Right lobe of liver (tissue), 6 donors: Measurements from ENCODE around the gene LYPD6B. TPM values are rescaled to one million over a fixed set of nuclear protein-coding genes. Genes with fewer than 3 reads are reported as not detected.

Experiments used
- ATAC-seq, 4 donors: fragments of 200-7000 bp; cut with Tn5 transposase; one replicate each; pipeline ENCODE4 v1.9.1; 2020; ENCODE audit warnings: mild to moderate bottlenecking in 4 of 4, moderate library complexity in 4 of 4
- DNase-seq, 3 donors: peaks; one replicate each; pipeline ENCODE4 v3.0.0-alpha.2; 2020
- H3K27ac ChIP-seq, 3 donors: fragments of 200-600 bp; one replicate each; pipeline ENCODE4 v1.8.0; 2022
- H3K27me3 ChIP-seq, 2 donors: fragments of 200-600 bp; one replicate each; pipeline ENCODE4 v1.8.0; 2022
- H3K36me3 ChIP-seq, 4 donors: fragments of 200-600 bp; sonication (generic) in 1 of 4; one replicate each; pipeline versions ENCODE4 v1.5.1 to v1.8.0; 2017 to 2022; ENCODE audit warnings: control low read depth in 1 of 4
- H3K4me1 ChIP-seq, 4 donors: fragments of 200-600 bp; sonication (generic) in 1 of 4; one replicate each; pipeline versions ENCODE4 v1.5.1 to v1.8.0; 2017 to 2022; ENCODE audit warnings: control low read depth in 1 of 4
- H3K4me3 ChIP-seq, 3 donors: fragments of 200-600 bp; one replicate each; pipeline ENCODE4 v1.8.0; 2022
- H3K9me3 ChIP-seq, 4 donors: fragments of 200-600 bp; sonication (generic) in 1 of 4; one replicate each; pipeline versions ENCODE4 v1.5.1 to v1.8.0; 2017 to 2022; ENCODE audit warnings: control low read depth in 1 of 4
- POLR2A ChIP-seq: fragments of 450-650 bp; IDR thresholded peaks from one replicate; pipeline ENCODE4 v1.6.1; 2017; ENCODE audit warnings: antibody characterized with exemption, mild to moderate bottlenecking
- WGBS: methylation state at CpG from one replicate; pipeline ENCODE4 v1.1.6; 2018; ENCODE audit warnings: low coverage, low lambda C conversion rate; ENCODE audit not compliant: insufficient coverage; ENCODE audit errors: missing lambda C conversion rate; 5-methylcytosine and 5-hydroxymethylcytosine counted together
- intact Hi-C, 2 donors: fragments of 100-400 bp; cut with DNase I; formaldehyde crosslinking; loops; one replicate each; pipeline versions ENCODE4 v1.11.2 to v1.14.1; 2022
- total RNA-seq, 6 experiments: library from RNA; depleted of rRNA in 2 of 6; stranded (reverse); fragments of >200 nt in 2 of 6; fragmentation: NEBNext Ultra II Directional in 3 of 6; extraction: Animal tissue kit (Norgen Biotek cat#: 25700) in 3 of 6; gene quantifications; one replicate each; pipeline versions ENCODE4 v1.1.0 to v1.2.4, GENCODE V29; 2016 to 2023
- TF ChIP-seq, protein P1 (sequence below), 4 donors: fragments of 200-600 bp in 3 of 4; fragments of 450-650 bp in 1 of 4; IDR thresholded peaks; one replicate each; pipeline versions ENCODE4 v1.5.1 to v1.8.0; 2016 to 2022; ENCODE audit warnings: antibody characterized with exemption in 4 of 4, mild to moderate bottlenecking in 2 of 4
- donor health status: DM: no; HTN: yes; CAD: no.
- donor health status: DM: no; HTN: no; CAD: no.
- donor health status: DM: no; HTN: no; CAD: no.
- donor health status: DM: no; HTN: yes; CAD: no.
- donor health status: DM: no; HTN: yes; CAD: no.

Gene LYPD6B
- total RNA-seq, 6 experiments from 2014 or later = 0.30 to 0.31 TPM; not detected in 4

DNA sequence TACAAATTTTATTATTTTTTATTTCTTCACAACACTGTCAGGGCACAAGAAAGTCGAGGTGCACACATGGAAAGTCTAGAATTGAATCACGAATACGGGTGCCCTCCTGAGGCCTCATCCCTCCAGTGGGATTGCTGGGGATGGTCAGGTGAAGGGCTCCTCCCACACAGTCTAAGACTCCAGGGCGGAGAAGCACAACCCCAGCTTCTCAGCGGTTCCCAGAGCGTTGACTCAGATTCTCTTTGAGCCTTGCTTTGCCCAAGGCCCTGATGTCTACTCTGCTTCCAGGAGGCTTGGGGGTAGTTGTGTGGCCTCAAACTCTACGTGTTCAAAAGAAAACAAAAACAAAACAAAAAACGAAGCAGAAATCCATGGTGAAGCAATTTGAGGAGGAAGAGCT is 108.4 kb downstream of the LYPD6B start:
- DNase-seq = no peak
- H3K9me3 ChIP-seq = no peaks in the 10 kb centered on the region
- H3K4me1 ChIP-seq = no peaks in the 10 kb centered on the region
- no peaks in the 10 kb centered on the region for H3K27me3 ChIP-seq
- 48% methylated on average over 8 of the region's 8 CpGs for WGBS
- no peaks in the 10 kb centered on the region for H3K36me3 ChIP-seq
- no peak for TF ChIP-seq POLR2A
- TF ChIP-seq, protein P1, sequence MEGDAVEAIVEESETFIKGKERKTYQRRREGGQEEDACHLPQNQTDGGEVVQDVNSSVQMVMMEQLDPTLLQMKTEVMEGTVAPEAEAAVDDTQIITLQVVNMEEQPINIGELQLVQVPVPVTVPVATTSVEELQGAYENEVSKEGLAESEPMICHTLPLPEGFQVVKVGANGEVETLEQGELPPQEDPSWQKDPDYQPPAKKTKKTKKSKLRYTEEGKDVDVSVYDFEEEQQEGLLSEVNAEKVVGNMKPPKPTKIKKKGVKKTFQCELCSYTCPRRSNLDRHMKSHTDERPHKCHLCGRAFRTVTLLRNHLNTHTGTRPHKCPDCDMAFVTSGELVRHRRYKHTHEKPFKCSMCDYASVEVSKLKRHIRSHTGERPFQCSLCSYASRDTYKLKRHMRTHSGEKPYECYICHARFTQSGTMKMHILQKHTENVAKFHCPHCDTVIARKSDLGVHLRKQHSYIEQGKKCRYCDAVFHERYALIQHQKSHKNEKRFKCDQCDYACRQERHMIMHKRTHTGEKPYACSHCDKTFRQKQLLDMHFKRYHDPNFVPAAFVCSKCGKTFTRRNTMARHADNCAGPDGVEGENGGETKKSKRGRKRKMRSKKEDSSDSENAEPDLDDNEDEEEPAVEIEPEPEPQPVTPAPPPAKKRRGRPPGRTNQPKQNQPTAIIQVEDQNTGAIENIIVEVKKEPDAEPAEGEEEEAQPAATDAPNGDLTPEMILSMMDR (IDR thresholded peaks at IDR 0.05) = no peak
- intact Hi-C loops = no loop called here
- no peak overlapping the region for H3K4me3 ChIP-seq
- ATAC-seq = no peak
- H3K27ac ChIP-seq = no peak overlapping the region

DNA sequence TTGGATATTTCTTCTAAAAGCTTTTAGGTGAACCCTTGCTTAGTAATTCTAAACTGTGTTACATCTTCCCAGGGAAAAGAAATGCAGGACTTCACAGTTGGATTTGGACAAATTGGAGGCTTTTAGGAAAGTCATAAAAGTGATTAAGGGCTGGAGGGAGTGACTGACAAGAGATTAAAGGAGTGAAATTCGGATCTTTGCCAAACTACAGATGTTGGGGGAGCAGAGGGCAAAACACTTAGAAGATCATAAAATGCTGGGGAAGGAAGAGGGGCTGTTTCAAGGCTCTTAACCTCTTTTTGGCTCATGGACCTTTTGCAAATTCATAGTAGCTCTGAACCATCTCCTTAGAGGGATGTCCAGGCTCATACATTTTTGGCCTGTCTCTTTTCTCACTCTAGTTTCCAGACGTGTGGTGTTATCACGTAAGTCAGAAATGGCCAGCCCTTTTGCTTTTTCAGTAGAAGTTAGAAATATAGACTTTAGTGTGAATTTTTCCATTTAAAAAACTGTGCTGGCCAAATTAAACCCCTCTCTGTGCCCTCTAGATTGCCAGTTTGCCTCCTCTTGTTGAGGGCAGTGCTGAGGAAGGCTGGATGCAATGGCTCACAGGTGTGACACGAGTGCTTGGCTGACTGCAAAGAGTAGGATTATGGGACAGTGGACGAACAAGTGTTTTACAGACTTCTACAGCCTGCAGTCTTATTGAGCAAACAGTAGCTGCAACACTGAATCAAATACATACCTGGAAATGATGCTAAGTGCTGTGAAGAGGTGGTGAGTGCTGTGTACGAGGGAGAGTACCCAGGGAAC is 109.9 kb downstream of the LYPD6B start:
- no peak overlapping the region for H3K27ac ChIP-seq
- H3K9me3 ChIP-seq = no peaks in the 10 kb centered on the region
- no peaks in the 10 kb centered on the region for H3K27me3 ChIP-seq
- intact Hi-C loops = no loop called here
- no peaks in the 10 kb centered on the region for H3K36me3 ChIP-seq
- no peak overlapping the region for H3K4me3 ChIP-seq
- ATAC-seq (no peak), DNase-seq (no peak)
- H3K4me1 ChIP-seq = no peaks in the 10 kb centered on the region
- no peak for TF ChIP-seq POLR2A
- TF ChIP-seq, protein P1 (IDR thresholded peaks at IDR 0.05) = no peak
- WGBS = 45% methylated on average over 6 of the region's 6 CpGs

DNA sequence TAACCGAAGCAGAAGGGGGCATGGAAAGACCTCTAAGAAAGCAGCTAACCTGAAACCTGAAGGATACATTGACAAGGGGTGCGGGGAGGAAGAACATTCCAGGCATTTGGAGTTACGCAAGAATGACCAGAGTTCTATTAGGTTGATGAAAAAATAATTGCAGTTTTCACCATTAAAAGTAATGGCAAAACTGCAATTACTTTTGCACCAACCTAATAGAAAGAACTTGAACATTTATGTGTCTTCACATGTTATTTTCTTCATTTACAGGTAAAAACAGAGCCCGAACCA is 110.5 kb downstream of the LYPD6B start:
- WGBS = 68% methylated on average over 4 of the region's 4 CpGs
- intact Hi-C loops = no loop called here
- Histone ChIP-seq H3K27ac (no peak overlapping the region), H3K27me3 (no peaks in the 10 kb centered on the region), H3K36me3 (no peaks in the 10 kb centered on the region), H3K4me1 (no peaks in the 10 kb centered on the region), H3K4me3 (no peak overlapping the region), H3K9me3 (no peaks in the 10 kb centered on the region)
- no peak for ATAC-seq
- TF ChIP-seq, protein P1 (IDR thresholded peaks at IDR 0.05) = no peak
- no peak for TF ChIP-seq POLR2A
- DNase-seq = no peak

DNA sequence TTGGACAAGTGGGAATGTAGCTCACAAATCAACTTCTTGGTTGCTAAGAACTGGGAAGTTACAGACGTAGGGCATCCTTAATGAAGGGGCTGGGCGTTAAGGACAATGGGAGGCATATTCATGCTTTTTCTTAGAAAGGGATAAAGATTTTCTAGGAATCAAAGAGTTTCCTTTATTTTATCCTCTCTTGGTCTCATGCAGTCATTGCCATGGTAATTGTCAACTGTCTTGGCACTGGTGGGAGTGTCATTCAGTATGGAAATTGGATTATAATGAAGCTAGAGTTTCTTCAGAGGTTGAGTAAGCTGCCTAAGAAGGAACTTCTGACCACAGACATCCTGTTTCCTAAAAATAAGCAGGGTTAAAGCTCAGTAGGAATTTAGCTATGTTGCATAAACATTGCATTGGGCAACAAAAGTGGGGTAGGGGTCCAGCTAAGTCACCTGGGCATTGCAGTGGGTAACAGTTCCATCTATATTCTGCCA is 114.0 kb downstream of the LYPD6B start:
- H3K36me3 ChIP-seq = no peaks in the 10 kb centered on the region
- TF ChIP-seq, protein P1 (IDR thresholded peaks at IDR 0.05) = no peak
- TF ChIP-seq POLR2A = no peak
- H3K4me3 ChIP-seq = no peak overlapping the region
- DNase-seq (no peak), ATAC-seq (peak in 1 of 4 donors; percentile 20)
- H3K4me1 ChIP-seq = no peaks in the 10 kb centered on the region
- intact Hi-C loops = no loop called here
- H3K9me3 ChIP-seq = no peaks in the 10 kb centered on the region
- 13% methylated on average over 2 of the region's 2 CpGs for WGBS
- H3K27ac ChIP-seq = no peak overlapping the region
- H3K27me3 ChIP-seq = no peaks in the 10 kb centered on the region
